IMR-90 (cell line): ENCODE measurements around the gene LUZP2.

Experiments
- BHLHE40 ChIP-seq: fragments of 150-350 bp; IDR thresholded peaks from 2 replicates; pipeline ENCODE4 v1.6.1; 2016; ENCODE audit warnings: mild to moderate bottlenecking, low read depth, low read length
- MAZ ChIP-seq: IDR thresholded peaks from 2 replicates; pipeline ENCODE4 v1.6.1; 2012; ENCODE audit warnings: low read depth, mild to moderate bottlenecking, low read length, improper control_type of control experiment, moderate library complexity, borderline replicate concordance
- POLR2A ChIP-seq: IDR thresholded peaks from 2 replicates; pipeline ENCODE4 v1.6.1; 2012; ENCODE audit warnings: mild to moderate bottlenecking, low read depth, low read length
- RFX5 ChIP-seq: IDR thresholded peaks from 2 replicates; pipeline ENCODE4 v1.8.0; 2012; ENCODE audit warnings: low read depth, mild to moderate bottlenecking, low read length, moderate library complexity
- TF ChIP-seq, protein P1 (sequence below): conservative IDR thresholded peaks from 2 replicates; pipeline ENCODE4 v1.5.1; 2012; ENCODE audit warnings: mild to moderate bottlenecking, low read depth, low read length, improper control_type of control experiment
- TF ChIP-seq, protein P2 (sequence below): fragments of 150-350 bp; IDR thresholded peaks from 2 replicates; pipeline ENCODE4 v1.6.1; 2017; ENCODE audit warnings: mild to moderate bottlenecking, antibody characterized with exemption, low read length, low read depth

DNA sequence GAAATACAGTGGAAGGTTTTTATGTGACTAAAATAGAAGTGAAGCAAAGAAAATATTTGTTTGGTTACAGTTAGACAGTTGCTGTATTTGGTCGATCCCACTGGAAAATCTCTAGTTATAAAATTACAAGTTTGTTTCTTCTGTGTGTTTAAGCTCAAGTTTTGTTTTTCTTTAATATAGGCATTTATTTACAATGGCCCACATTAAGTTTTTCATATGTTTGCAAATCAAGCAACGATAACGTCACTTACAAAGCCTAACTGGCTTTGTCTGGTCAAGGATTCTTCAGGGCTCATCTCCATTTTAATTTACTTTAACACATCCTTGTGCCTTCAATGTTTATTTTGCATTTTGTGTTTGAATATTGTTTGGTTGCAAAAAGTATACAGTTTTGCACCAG, 270.6 kb downstream of the LUZP2 start:
- TF ChIP-seq MAZ (no peak), POLR2A (no peak), RFX5 (no peak), BHLHE40 (no peak)
- TF ChIP-seq, protein P1, sequence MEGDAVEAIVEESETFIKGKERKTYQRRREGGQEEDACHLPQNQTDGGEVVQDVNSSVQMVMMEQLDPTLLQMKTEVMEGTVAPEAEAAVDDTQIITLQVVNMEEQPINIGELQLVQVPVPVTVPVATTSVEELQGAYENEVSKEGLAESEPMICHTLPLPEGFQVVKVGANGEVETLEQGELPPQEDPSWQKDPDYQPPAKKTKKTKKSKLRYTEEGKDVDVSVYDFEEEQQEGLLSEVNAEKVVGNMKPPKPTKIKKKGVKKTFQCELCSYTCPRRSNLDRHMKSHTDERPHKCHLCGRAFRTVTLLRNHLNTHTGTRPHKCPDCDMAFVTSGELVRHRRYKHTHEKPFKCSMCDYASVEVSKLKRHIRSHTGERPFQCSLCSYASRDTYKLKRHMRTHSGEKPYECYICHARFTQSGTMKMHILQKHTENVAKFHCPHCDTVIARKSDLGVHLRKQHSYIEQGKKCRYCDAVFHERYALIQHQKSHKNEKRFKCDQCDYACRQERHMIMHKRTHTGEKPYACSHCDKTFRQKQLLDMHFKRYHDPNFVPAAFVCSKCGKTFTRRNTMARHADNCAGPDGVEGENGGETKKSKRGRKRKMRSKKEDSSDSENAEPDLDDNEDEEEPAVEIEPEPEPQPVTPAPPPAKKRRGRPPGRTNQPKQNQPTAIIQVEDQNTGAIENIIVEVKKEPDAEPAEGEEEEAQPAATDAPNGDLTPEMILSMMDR: no peak
- TF ChIP-seq, protein P2, sequence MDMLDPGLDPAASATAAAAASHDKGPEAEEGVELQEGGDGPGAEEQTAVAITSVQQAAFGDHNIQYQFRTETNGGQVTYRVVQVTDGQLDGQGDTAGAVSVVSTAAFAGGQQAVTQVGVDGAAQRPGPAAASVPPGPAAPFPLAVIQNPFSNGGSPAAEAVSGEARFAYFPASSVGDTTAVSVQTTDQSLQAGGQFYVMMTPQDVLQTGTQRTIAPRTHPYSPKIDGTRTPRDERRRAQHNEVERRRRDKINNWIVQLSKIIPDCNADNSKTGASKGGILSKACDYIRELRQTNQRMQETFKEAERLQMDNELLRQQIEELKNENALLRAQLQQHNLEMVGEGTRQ: no peak
